Mucosa of descending colon (tissue), 3 donors: Measurements from ENCODE around the gene MBNL2. TPM values are rescaled to one million over a fixed set of nuclear protein-coding genes. Genes with fewer than 3 reads are reported as not detected.

Experiments
- ATAC-seq: fragments of 200-7000 bp; cut with Tn5 transposase; one replicate; pipeline ENCODE4 v1.9.1; 2020; ENCODE audit warnings: mild to moderate bottlenecking, moderate library complexity
- DNase-seq, 3 donors: peaks; one replicate each; pipeline ENCODE4 v3.0.0-alpha.2; 2020
- H3K36me3 ChIP-seq: fragments of 200-600 bp; one replicate; pipeline ENCODE4 v1.8.0; 2021; ENCODE audit warnings: low read depth, mild to moderate bottlenecking
- H3K4me1 ChIP-seq: fragments of 200-600 bp; one replicate; pipeline ENCODE4 v1.8.0; 2021; ENCODE audit warnings: low read depth, mild to moderate bottlenecking
- H3K4me3 ChIP-seq: fragments of 200-600 bp; one replicate; pipeline ENCODE4 v1.8.0; 2021; ENCODE audit warnings: mild to moderate bottlenecking
- H3K9me3 ChIP-seq: fragments of 200-600 bp; one replicate; pipeline ENCODE4 v1.8.0; 2021; ENCODE audit warnings: mild to moderate bottlenecking
- intact Hi-C, 2 donors: fragments of 100-400 bp; cut with DNase I in 1 of 2; cut with micrococcal nuclease in 1 of 2; formaldehyde crosslinking; loops; one replicate each; pipeline versions ENCODE4 v1.11.0 to v1.11.1; 2022; cut with DNase I, micrococcal nuclease
- total RNA-seq, 3 donors: library from RNA; stranded (reverse); fragmentation: NEBNext Ultra II Directional in 2 of 3; extraction: Animal tissue kit (Norgen Biotek cat#: 25700) in 2 of 3; gene quantifications; one replicate each; pipeline versions ENCODE4 v1.2.1 to v1.2.4, GENCODE V29; 2021 to 2023
- TF ChIP-seq, protein P1 (sequence below): fragments of 200-600 bp; IDR thresholded peaks from one replicate; pipeline ENCODE4 v1.8.0; 2022; ENCODE audit warnings: antibody characterized with exemption, mild to moderate bottlenecking
- donor health status: DM: no; HTN: no; CAD: no; lungs with moderate emphysema.
- donor health status: DM: no; HTN: no; CAD: no.
- donor health status: DM: no; HTN: yes; CAD: no.

MBNL2 gene
- total RNA-seq, 3 donors from 2014 or later, result 41.0 to 75.1 (median 47.2) TPM

DNA sequence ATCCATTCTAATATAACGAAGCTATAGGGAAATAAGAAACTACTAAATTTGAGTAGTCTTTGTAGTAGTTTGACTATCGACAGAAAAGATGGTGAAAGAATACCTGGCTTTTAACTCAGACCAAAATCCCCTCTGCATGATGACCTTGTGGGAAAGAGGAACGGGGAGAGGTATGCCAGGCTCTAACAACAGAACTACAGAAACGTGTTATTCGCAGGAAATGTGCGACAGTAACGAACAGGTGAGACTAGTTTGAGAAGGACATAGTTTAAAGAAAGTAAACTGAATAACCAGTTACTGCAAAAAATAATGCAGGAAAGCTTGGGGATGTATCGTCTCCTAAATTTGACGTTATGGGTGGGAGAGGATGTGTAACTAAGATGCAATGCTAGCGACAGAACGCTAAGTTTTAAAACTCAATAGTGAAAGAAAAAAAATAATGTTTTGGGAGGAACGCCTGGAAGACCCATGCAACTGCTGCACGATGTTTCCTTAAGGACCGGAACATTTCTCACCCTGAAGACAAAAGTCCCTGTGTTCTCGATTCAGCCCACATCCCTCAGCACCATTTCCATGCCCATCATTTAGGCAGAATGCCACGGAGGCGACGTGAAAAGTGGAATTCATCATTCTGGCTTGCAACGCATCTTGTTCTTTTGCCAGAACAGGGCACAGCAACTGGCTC is 210.2 kb downstream of the MBNL2 start:
- ATAC-seq, result no peak
- Histone ChIP-seq H3K4me1 (peaks cover 27% of the 10 kb centered on the region), H3K36me3 (peaks cover 5% of the 10 kb centered on the region), H3K4me3 (peak overlapping the region; percentile 38), H3K9me3 (no peaks in the 10 kb centered on the region)
- TF ChIP-seq, protein P1, sequence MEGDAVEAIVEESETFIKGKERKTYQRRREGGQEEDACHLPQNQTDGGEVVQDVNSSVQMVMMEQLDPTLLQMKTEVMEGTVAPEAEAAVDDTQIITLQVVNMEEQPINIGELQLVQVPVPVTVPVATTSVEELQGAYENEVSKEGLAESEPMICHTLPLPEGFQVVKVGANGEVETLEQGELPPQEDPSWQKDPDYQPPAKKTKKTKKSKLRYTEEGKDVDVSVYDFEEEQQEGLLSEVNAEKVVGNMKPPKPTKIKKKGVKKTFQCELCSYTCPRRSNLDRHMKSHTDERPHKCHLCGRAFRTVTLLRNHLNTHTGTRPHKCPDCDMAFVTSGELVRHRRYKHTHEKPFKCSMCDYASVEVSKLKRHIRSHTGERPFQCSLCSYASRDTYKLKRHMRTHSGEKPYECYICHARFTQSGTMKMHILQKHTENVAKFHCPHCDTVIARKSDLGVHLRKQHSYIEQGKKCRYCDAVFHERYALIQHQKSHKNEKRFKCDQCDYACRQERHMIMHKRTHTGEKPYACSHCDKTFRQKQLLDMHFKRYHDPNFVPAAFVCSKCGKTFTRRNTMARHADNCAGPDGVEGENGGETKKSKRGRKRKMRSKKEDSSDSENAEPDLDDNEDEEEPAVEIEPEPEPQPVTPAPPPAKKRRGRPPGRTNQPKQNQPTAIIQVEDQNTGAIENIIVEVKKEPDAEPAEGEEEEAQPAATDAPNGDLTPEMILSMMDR, result no peak
- intact Hi-C loops, result no loop called here
- DNase-seq, result peak in 1 of 3 donors; percentile 9

DNA sequence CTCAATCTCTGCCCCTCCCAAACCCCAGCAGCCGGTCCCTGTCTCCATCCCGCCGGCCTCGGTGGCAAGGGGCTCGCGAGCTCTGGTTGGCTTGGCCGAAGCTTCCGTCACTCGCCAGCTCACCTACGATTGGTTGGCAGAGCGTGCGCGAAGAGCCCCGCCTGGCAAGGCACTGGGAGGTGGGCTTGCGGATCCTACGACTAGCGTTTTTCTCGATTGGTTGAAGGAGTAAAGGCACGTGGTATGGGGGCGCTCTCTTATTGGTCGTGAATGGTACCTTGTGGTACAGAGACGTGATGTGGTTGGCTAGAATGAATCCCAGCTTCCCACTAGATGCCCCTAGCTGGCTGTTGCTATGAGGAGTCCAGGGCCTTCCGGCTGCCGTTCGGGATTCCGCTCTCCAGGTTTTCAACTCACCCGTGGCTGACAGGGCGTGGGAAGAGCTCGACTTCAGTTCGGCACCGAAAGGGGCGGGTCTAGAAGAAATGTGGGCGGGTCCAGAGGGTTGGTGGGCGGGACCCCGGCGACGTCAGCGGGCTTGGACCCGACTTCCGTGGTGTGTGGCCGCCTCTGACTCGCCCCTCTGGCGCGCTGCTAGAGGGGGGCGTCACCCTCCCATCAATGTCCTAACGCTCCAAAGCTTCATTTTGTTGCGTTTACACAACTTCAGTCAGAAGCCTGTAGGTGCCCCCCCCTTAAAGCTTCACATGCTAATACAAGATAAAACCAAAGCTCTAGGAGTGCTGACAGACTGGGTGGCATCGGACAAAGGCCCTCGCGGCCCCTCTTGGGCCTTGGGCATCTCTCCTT is 211.0 kb downstream of the MBNL2 start:
- peaks cover 27% of the 10 kb centered on the region for H3K4me1 ChIP-seq
- TF ChIP-seq, protein P1, result peak; percentile 16
- DNase-seq, result peak; percentile 99 to 100 (median 99)
- H3K4me3 ChIP-seq, result peak overlapping the region; percentile 38
- intact Hi-C loops, result no loop called here
- H3K9me3 ChIP-seq, result no peaks in the 10 kb centered on the region
- ATAC-seq, result peak; percentile 89
- peaks cover 5% of the 10 kb centered on the region for H3K36me3 ChIP-seq

DNA sequence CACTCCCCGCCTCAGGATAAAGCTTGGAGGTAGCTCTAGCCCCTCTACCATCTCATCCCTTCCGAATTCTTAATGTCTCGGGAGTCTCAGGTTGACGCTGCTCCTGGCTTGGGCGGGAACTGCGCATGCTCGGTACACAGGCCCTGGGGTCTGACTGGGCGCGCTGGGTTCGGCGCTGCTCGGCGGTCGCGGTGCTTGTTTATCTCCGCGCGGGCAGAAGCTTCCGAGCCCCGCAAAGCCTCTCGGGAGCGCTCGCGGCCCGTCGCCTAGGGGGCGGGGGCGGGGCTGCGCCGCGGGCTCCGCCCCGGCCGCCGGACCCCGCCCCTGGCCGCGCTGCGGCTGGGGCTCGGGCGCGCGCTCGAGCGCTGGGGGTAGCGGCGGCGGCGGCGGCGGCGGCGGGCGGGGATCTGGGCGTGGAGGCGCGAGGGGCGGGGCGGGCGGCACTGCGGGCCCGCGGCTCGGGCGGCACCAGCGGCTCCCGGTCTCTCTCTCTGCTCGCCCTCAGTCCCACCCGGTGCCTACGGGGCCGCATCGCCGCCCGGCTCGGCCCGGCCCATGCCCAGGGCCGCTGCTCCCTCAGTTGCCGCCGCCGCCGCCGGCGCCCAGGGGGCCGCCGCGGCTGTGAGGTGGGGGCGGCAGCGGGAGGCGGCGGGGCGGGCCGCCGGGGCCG is 211.7 kb downstream of the MBNL2 start, which contains the start of gene RAP2A:
TSS of gene RAP2A (plus strand) at position 443 of the 670 bp plus-strand sequence. CDS start 302 bp downstream, outside the sequence.
- Histone ChIP-seq H3K4me3 (peak within 1 kb of the TSS; percentile 54), H3K4me1 (peaks cover 27% of the 10 kb centered on the region), H3K9me3 (no peaks in the 10 kb centered on the region), H3K36me3 (peaks cover 5% of the 10 kb centered on the region)
- DNase-seq, result peak; percentile 88 to 96 (median 92)
- TF ChIP-seq, protein P1, result no peak
- intact Hi-C loops, result no loop called here
- ATAC-seq, result peak; percentile 80

DNA sequence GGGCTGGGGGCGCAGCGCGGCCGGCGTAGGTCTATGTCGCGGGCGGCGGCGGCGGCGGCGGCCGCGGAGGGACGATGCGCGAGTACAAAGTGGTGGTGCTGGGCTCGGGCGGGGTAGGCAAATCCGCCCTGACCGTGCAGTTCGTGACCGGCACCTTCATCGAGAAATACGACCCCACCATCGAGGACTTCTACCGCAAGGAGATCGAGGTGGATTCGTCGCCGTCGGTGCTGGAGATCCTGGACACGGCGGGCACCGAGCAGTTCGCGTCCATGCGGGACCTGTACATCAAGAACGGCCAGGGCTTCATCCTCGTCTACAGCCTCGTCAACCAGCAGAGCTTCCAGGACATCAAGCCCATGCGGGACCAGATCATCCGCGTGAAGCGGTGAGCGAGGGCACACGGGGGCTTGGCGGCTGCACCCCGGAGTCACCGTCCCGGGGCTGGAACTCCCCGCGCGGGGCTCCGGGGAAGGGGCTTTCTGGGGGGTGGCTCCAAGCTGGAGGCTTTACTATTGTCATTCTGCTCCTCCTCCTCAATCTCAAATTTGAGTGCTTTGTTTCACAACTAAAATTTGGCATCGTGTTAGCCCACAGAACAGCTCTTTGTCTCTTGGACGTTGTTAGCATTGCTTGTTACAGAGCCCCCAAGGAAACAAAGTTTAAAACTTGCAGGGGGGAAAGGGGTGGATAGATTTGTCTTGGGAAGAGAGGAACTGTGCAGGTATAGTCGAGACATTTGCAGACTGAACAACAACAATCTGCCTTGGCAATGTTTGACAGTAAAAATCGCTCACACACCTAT is 212.5 kb downstream of the MBNL2 start:
- no peaks in the 10 kb centered on the region for H3K9me3 ChIP-seq
- H3K36me3 ChIP-seq, result peaks cover 5% of the 10 kb centered on the region
- peak; percentile 55 to 71 (median 70) for DNase-seq
- intact Hi-C loops, result no loop called here
- peak overlapping the region; percentile 54 for H3K4me3 ChIP-seq
- peaks cover 27% of the 10 kb centered on the region for H3K4me1 ChIP-seq
- no peak for ATAC-seq
- TF ChIP-seq, protein P1, result no peak

DNA sequence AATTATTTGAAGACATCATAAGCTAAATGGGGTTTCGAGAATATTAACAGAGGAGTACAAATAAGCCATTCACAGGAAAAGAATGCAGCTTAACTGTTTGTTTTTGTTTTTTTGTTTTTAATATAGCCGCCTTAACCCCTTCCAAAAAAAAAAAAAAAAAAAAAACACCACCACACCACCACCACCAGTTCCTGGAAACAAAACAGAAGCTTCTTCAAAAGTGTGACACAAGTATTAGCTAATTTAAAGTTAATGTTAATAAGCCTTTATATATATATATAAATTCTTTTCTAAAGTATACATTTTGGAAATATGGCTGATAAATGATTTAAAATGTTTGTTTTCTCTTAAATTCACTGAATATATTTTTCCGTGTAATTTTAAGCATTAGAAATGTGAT is 213.2 kb downstream of the MBNL2 start:
- peaks cover 5% of the 10 kb centered on the region for H3K36me3 ChIP-seq
- DNase-seq, result no peak
- H3K4me1 ChIP-seq, result peaks cover 25% of the 10 kb centered on the region
- no peak for ATAC-seq
- H3K4me3 ChIP-seq, result no peak overlapping the region
- TF ChIP-seq, protein P1, result no peak
- intact Hi-C loops, result no loop called here
- H3K9me3 ChIP-seq, result no peaks in the 10 kb centered on the region
